Hepatocyte (in vitro differentiated cells): Measurements from ENCODE around the gene LIN28A.

ENCODE experiments used
- EZH2 ChIP-seq: fragments of 200-600 bp; sonication (generic); IDR thresholded peaks from 2 replicates; pipeline ENCODE4 v1.6.1; 2016; ENCODE audit warnings: antibody characterized with exemption, mild to moderate bottlenecking, borderline replicate concordance
- EZH2phosphoT487 ChIP-seq: fragments of 200-600 bp; sonication (generic); IDR thresholded peaks from one replicate; pipeline ENCODE4 v1.6.1; 2018; ENCODE audit warnings: antibody characterized with exemption, mild to moderate bottlenecking, low read depth, moderate library complexity; ENCODE audit not compliant: unreplicated experiment, severe bottlenecking
- TF ChIP-seq, protein P1 (sequence below): fragments of 200-600 bp; sonication (generic); IDR thresholded peaks from 2 replicates; pipeline ENCODE4 v1.5.1; 2016; ENCODE audit warnings: antibody characterized with exemption, mild to moderate bottlenecking; ENCODE audit not compliant: poor library complexity

GRCh38 chr1:26387447-26387846 is 23.2 kb upstream of the LIN28A start:
- TF ChIP-seq, protein P1, sequence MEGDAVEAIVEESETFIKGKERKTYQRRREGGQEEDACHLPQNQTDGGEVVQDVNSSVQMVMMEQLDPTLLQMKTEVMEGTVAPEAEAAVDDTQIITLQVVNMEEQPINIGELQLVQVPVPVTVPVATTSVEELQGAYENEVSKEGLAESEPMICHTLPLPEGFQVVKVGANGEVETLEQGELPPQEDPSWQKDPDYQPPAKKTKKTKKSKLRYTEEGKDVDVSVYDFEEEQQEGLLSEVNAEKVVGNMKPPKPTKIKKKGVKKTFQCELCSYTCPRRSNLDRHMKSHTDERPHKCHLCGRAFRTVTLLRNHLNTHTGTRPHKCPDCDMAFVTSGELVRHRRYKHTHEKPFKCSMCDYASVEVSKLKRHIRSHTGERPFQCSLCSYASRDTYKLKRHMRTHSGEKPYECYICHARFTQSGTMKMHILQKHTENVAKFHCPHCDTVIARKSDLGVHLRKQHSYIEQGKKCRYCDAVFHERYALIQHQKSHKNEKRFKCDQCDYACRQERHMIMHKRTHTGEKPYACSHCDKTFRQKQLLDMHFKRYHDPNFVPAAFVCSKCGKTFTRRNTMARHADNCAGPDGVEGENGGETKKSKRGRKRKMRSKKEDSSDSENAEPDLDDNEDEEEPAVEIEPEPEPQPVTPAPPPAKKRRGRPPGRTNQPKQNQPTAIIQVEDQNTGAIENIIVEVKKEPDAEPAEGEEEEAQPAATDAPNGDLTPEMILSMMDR: no peak
- TF ChIP-seq EZH2: no peak
- TF ChIP-seq EZH2phosphoT487: no peak
